Gastroesophageal sphincter (tissue), 4 donors: ENCODE results near the gene MIPEP. TPM values are rescaled to one million over a fixed set of nuclear protein-coding genes. Genes with fewer than 3 reads are reported as not detected.

Experiments
- ATAC-seq: fragments of 150-250 bp; one replicate; pipeline ENCODE4 v1.9.1; 2016; ENCODE audit warnings: mild to moderate bottlenecking, moderate library complexity
- H3K27ac ChIP-seq, 4 donors: fragments of 200-600 bp; sonication (generic) in 3 of 4; 1 replicate in 3 of 4; 2 replicates in 1 of 4; pipeline ENCODE4 v1.5.1; 2016 to 2019
- H3K27me3 ChIP-seq: fragments of 200-600 bp; sonication (generic); one replicate; pipeline ENCODE4 v1.5.1; 2019
- H3K36me3 ChIP-seq, 2 donors: fragments of 200-600 bp; sonication (generic); one replicate each; pipeline ENCODE4 v1.5.1; 2019; ENCODE audit warnings: control low read depth in 1 of 2
- H3K4me1 ChIP-seq, 3 donors: fragments of 200-600 bp; sonication (generic); 1 replicate in 2 of 3; 2 replicates in 1 of 3; pipeline ENCODE4 v1.5.1; 2016 to 2019; ENCODE audit warnings: control low read depth in 2 of 3
- H3K4me3 ChIP-seq, 2 donors: fragments of 200-600 bp; sonication (generic); one replicate each; pipeline ENCODE4 v1.5.1; 2019; ENCODE audit warnings: mild to moderate bottlenecking in 1 of 2, moderate library complexity in 1 of 2
- H3K9me3 ChIP-seq, 3 donors: fragments of 200-600 bp; sonication (generic); one replicate each; pipeline ENCODE4 v1.5.1; 2017 to 2019; ENCODE audit warnings: control low read depth in 2 of 3
- EP300 ChIP-seq: sonication (generic); formaldehyde crosslinking; IDR thresholded peaks from one replicate; pipeline ENCODE4 v1.6.1; 2017; ENCODE audit warnings: antibody characterized with exemption, mild to moderate bottlenecking
- POLR2A ChIP-seq, 2 donors: fragments of 450-650 bp; IDR thresholded peaks; one replicate each; pipeline ENCODE4 v1.6.1; 2017; ENCODE audit warnings: antibody characterized with exemption in 2 of 2, mild to moderate bottlenecking in 2 of 2, moderate library complexity in 1 of 2
- POLR2AphosphoS5 ChIP-seq: sonication (generic); formaldehyde crosslinking; IDR thresholded peaks from one replicate; pipeline ENCODE4 v1.6.1; 2017; ENCODE audit warnings: antibody characterized with exemption
- WGBS, 2 donors: methylation state at CpG; one replicate each; pipeline ENCODE4 v1.1.5; 2018; ENCODE audit warnings: low coverage in 1 of 2; 5-methylcytosine and 5-hydroxymethylcytosine counted together
- total RNA-seq, 4 donors: library from RNA; depleted of rRNA; stranded (reverse); fragments of >200 nt; gene quantifications; one replicate each; pipeline ENCODE4 v1.1.0, GENCODE V29; 2016
- TF ChIP-seq, protein P1 (sequence below), 4 experiments: fragments of 200-600 bp in 2 of 4; fragments of 450-650 bp in 2 of 4; sonication (generic) in 1 of 4; IDR thresholded peaks; one replicate each; pipeline ENCODE4 v1.5.1; 2017 to 2019; ENCODE audit warnings: antibody characterized with exemption in 4 of 4, mild to moderate bottlenecking in 2 of 4, moderate library complexity in 2 of 4

MIPEP gene
- total RNA-seq, 4 donors from 2014 or later, result 12.4 to 27.4 (median 20.3) TPM

- TF ChIP-seq EP300, result no peak
- no peak for TF ChIP-seq POLR2A (IDR thresholded peaks at IDR 0.05)
- TF ChIP-seq, protein P1, sequence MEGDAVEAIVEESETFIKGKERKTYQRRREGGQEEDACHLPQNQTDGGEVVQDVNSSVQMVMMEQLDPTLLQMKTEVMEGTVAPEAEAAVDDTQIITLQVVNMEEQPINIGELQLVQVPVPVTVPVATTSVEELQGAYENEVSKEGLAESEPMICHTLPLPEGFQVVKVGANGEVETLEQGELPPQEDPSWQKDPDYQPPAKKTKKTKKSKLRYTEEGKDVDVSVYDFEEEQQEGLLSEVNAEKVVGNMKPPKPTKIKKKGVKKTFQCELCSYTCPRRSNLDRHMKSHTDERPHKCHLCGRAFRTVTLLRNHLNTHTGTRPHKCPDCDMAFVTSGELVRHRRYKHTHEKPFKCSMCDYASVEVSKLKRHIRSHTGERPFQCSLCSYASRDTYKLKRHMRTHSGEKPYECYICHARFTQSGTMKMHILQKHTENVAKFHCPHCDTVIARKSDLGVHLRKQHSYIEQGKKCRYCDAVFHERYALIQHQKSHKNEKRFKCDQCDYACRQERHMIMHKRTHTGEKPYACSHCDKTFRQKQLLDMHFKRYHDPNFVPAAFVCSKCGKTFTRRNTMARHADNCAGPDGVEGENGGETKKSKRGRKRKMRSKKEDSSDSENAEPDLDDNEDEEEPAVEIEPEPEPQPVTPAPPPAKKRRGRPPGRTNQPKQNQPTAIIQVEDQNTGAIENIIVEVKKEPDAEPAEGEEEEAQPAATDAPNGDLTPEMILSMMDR (IDR thresholded peaks at IDR 0.05), result no peak
- no peak for TF ChIP-seq POLR2AphosphoS5
- Histone ChIP-seq H3K36me3 (no peaks in the 10 kb centered on the region), H3K4me3 (no peak overlapping the region), H3K4me1 (peaks cover 0 to 1% (median 0%) of the 10 kb centered on the region in 3 donors), H3K27me3 (no peaks in the 10 kb centered on the region), H3K27ac (no peak overlapping the region), H3K9me3 (no peaks in the 10 kb centered on the region)
- WGBS, 2 donors, result 96% methylated on average over 3 of the region's 3 CpGs; no CpG with 5 or more reads in 1 of the 2 donors
- no peak for ATAC-seq
Observed at GRCh38 chr13:23769401-23769800, 119.8 kb downstream of the MIPEP start.

- TF ChIP-seq, protein P1 (IDR thresholded peaks at IDR 0.05), result no peak
- TF ChIP-seq EP300, result no peak
- no peak for TF ChIP-seq POLR2AphosphoS5
- no peak for TF ChIP-seq POLR2A (IDR thresholded peaks at IDR 0.05)
- WGBS, 2 donors, result 94 to 95% methylated on average over 6 to 7 of the region's 7 CpGs
- no peak overlapping the region for H3K27ac ChIP-seq
Observed at GRCh38 chr13:23767838-23768237, 121.4 kb downstream of the MIPEP start.

DNA sequence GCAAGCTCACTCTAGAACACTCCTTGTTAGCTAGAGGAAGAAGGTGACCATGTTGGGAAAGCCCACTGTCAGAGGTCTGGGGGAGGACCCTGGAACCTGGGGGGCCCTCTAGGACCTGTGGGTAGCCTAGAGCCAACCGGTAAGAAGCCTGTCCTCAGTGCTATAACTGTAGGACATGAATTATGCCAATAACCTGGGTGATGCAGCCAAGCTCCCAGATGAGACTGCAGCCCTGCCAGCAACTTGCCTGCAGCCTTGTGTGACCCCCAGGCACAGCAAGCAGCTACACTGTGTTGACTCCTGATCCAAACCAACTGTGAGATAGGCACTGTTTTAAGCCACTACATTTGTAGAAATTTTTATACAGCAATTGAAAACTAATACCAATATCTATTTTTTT lies 122.3 kb downstream of the MIPEP start:
- WGBS, 2 donors, result no CpG with 5 or more reads among the region's 1 CpG
- Histone ChIP-seq H3K36me3 (no peaks in the 10 kb centered on the region), H3K4me3 (no peak overlapping the region), H3K9me3 (no peaks in the 10 kb centered on the region), H3K27ac (no peak overlapping the region), H3K27me3 (no peaks in the 10 kb centered on the region), H3K4me1 (peaks cover 0 to 25% (median 0%) of the 10 kb centered on the region in 3 donors)
- TF ChIP-seq EP300 (no peak), POLR2A (IDR thresholded peaks at IDR 0.05) (no peak), POLR2AphosphoS5 (no peak)
- TF ChIP-seq, protein P1 (IDR thresholded peaks at IDR 0.05), result no peak
- ATAC-seq, result no peak

More at GRCh38 chr13:23767838-23768237, 121.4 kb downstream of the MIPEP start:
- H3K36me3 ChIP-seq, result no peaks in the 10 kb centered on the region
- H3K27me3 ChIP-seq, result no peaks in the 10 kb centered on the region
- no peak for ATAC-seq
- no peak overlapping the region for H3K4me3 ChIP-seq
- H3K9me3 ChIP-seq, result no peaks in the 10 kb centered on the region
- peaks cover 0 to 17% (median 0%) of the 10 kb centered on the region in 3 donors for H3K4me1 ChIP-seq

- Histone ChIP-seq H3K4me3 (no peak overlapping the region), H3K27ac (no peak overlapping the region), H3K9me3 (no peaks in the 10 kb centered on the region), H3K4me1 (peaks cover 0 to 31% (median 0%) of the 10 kb centered on the region in 3 donors), H3K36me3 (no peaks in the 10 kb centered on the region), H3K27me3 (no peaks in the 10 kb centered on the region)
- ATAC-seq, result no peak
- WGBS, 2 donors, result 68% methylated on average over 2 of the region's 2 CpGs; no CpG with 5 or more reads in 1 of the 2 donors
- no peak for TF ChIP-seq EP300
- TF ChIP-seq POLR2AphosphoS5, result no peak
- TF ChIP-seq, protein P1 (IDR thresholded peaks at IDR 0.05), result no peak
- no peak for TF ChIP-seq POLR2A (IDR thresholded peaks at IDR 0.05)
Observed at GRCh38 chr13:23766283-23766682, 122.9 kb downstream of the MIPEP start.

GRCh38 chr13:23765531-23765930 lies 123.7 kb downstream of the MIPEP start:
- WGBS, 2 donors, result 95 to 96% methylated on average over 5 to 6 of the region's 6 CpGs
- Histone ChIP-seq H3K9me3 (no peaks in the 10 kb centered on the region), H3K36me3 (no peaks in the 10 kb centered on the region), H3K27ac (no peak overlapping the region), H3K27me3 (no peaks in the 10 kb centered on the region), H3K4me3 (no peak overlapping the region), H3K4me1 (peaks cover 0 to 32% (median 0%) of the 10 kb centered on the region in 3 donors)
- no peak for ATAC-seq
- TF ChIP-seq POLR2AphosphoS5 (no peak), POLR2A (IDR thresholded peaks at IDR 0.05) (no peak), EP300 (no peak)
- TF ChIP-seq, protein P1 (IDR thresholded peaks at IDR 0.05), result no peak
